ENCODE data around the gene IP6K1.

DNA sequence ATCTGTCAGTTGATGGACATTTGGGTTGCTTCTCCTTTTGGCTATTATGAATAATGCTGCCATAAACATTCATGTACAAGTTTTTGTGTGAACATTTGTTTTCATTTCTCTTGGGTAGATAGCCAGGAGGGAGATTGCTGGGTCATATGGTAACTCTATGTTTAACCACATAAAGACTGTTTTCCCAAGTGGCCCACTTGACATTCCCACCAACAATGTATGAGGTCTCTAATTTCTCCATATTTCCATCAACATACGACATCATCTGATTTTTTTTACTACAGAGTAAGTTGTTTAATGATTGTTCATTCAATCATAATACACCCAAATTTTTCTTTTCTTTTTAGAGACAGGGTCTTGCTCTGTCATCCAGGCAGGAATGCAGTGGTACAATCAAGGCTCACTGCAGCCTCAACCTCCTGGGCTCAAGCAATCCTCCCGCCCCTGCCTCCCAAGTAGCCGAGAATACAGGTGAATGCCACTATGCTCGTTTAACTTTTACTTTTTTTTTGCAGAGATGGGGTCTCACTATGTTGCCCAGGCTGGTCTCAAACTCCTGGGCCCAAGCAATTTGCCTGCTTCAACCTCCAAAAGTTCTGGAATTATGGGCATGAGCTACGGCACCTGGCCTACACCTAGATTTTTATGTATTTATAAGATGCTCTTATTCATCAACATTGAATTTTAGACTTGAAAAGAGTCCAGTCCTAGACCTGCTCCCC lies 6.8 kb downstream of the IP6K1 start:
- no peak for TF ChIP-seq POLR2A (IDR thresholded peaks at IDR 0.05)
- TF ChIP-seq, protein P1, sequence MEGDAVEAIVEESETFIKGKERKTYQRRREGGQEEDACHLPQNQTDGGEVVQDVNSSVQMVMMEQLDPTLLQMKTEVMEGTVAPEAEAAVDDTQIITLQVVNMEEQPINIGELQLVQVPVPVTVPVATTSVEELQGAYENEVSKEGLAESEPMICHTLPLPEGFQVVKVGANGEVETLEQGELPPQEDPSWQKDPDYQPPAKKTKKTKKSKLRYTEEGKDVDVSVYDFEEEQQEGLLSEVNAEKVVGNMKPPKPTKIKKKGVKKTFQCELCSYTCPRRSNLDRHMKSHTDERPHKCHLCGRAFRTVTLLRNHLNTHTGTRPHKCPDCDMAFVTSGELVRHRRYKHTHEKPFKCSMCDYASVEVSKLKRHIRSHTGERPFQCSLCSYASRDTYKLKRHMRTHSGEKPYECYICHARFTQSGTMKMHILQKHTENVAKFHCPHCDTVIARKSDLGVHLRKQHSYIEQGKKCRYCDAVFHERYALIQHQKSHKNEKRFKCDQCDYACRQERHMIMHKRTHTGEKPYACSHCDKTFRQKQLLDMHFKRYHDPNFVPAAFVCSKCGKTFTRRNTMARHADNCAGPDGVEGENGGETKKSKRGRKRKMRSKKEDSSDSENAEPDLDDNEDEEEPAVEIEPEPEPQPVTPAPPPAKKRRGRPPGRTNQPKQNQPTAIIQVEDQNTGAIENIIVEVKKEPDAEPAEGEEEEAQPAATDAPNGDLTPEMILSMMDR (IDR thresholded peaks at IDR 0.05 in 4 of 5, conservative IDR thresholded peaks at IDR 0.05 in 1 of 5), result no peak

Measured in gastrocnemius medialis (tissue), 4 donors.